Heart left ventricle (tissue), 16 donors: ENCODE data around the gene GOLGA6D. TPM values are rescaled to one million over a fixed set of nuclear protein-coding genes. Genes with fewer than 3 reads are reported as not detected.
"Not testable (repeated sequence)": the region's sequence is repeated elsewhere in the genome, so short reads cannot be mapped to it uniquely, and the experiment has no call there.

ENCODE experiments used
- ATAC-seq, 4 donors: fragments of 200-7000 bp; cut with Tn5 transposase; one replicate each; pipeline ENCODE4 v1.9.1; 2020 to 2022; ENCODE audit warnings: moderate library complexity in 4 of 4, mild to moderate bottlenecking in 3 of 4, moderate number of reproducible peaks in 1 of 4
- DNase-seq, 5 donors: peaks; one replicate each; pipeline ENCODE4 v3.0.0-alpha.2; 2020
- H3K27ac ChIP-seq, 12 donors: fragments of 200-600 bp; sonication (generic) in 4 of 12; one replicate each; pipeline versions ENCODE4 v1.5.0 to v1.8.0; 2016 to 2022; ENCODE audit warnings: mild to moderate bottlenecking in 2 of 12
- H3K27me3 ChIP-seq, 9 donors: fragments of 200-600 bp; sonication (generic) in 2 of 9; one replicate each; pipeline versions ENCODE4 v1.5.1 to v1.8.0; 2016 to 2022; ENCODE audit warnings: mild to moderate bottlenecking in 3 of 9
- H3K36me3 ChIP-seq, 9 donors: fragments of 200-600 bp; sonication (generic) in 2 of 9; one replicate each; pipeline versions ENCODE4 v1.5.0 to v1.8.0; 2018 to 2022; ENCODE audit warnings: mild to moderate bottlenecking in 2 of 9
- H3K4me1 ChIP-seq, 12 donors: fragments of 200-600 bp; sonication (generic) in 4 of 12; one replicate each; pipeline versions ENCODE4 v1.5.0 to v1.8.0; 2016 to 2022; ENCODE audit warnings: mild to moderate bottlenecking in 3 of 12
- H3K4me3 ChIP-seq, 12 donors: fragments of 200-600 bp; sonication (generic) in 4 of 12; one replicate each; pipeline versions ENCODE4 v1.5.0 to v1.8.0; 2017 to 2022; ENCODE audit warnings: mild to moderate bottlenecking in 9 of 12, moderate library complexity in 4 of 12
- H3K9me3 ChIP-seq, 12 donors: fragments of 200-600 bp; sonication (generic) in 4 of 12; one replicate each; pipeline versions ENCODE4 v1.5.0 to v1.8.0; 2016 to 2022; ENCODE audit warnings: mild to moderate bottlenecking in 1 of 12
- POLR2A ChIP-seq, 2 donors: fragments of 450-650 bp; IDR thresholded peaks; one replicate each; pipeline ENCODE4 v1.6.1; 2017; ENCODE audit warnings: antibody characterized with exemption in 2 of 2, mild to moderate bottlenecking in 2 of 2, moderate library complexity in 2 of 2
- WGBS, 4 donors: extraction: QIAGEN DNeasy Blood & Tissue Kit in 2 of 4; methylation state at CpG; one replicate each; pipeline versions ENCODE4 v1.1.5 to v1.1.7; 2013 to 2018; 5-methylcytosine and 5-hydroxymethylcytosine counted together
- intact Hi-C, 10 donors: fragments of 100-400 bp; cut with DNase I; formaldehyde crosslinking; loops; one replicate each; pipeline versions ENCODE4 v1.11.1 to v1.14.2; 2022
- polyA plus RNA-seq, 2 donors: library from polyadenylated mRNA; stranded (reverse); fragments of 200-250 nt; gene quantifications; one replicate each; pipeline ENCODE4 v1.2.3, GENCODE V29; 2013
- total RNA-seq, 9 donors: library from RNA; depleted of rRNA in 2 of 9; stranded (reverse); fragments of >200 nt in 2 of 9; fragmentation: NEBNext Ultra II Directional in 3 of 9; extraction: Animal tissue kit (Norgen Biotek cat#: 25700) in 3 of 9; gene quantifications; one replicate each; pipeline versions ENCODE4 v1.1.0 to v1.2.4, GENCODE V29; 2016 to 2023
- TF ChIP-seq, protein P1 (sequence below), 12 donors: fragments of 200-600 bp; sonication (generic) in 4 of 12; IDR thresholded peaks; one replicate each; pipeline versions ENCODE4 v1.5.0 to v1.8.0; 2018 to 2022; ENCODE audit warnings: antibody characterized with exemption in 12 of 12, mild to moderate bottlenecking in 5 of 12
- donor health status: ischemic (EF 13 %, LVEDD 7.1; RV severe dilation, severe dysfunction).
- donor health status: healthy with polysubstance abuse.
- donor health status: DM: no; HTN: yes; CAD: no.
- donor health status: DM: no; HTN: no; CAD: no.
- donor health status: ischemic (EF 25% LVEDD 6.9; RV normal size, moderate dysfunction).
- donor health status: ischemic (EF 25% LVEDD 5.7; RV mildly dilated, moderate dysfunction).
- donor health status: healthy.
- donor health status: DM: yes; HTN: yes; CAD: no.
- donor health status: ischemic (EF 35%, LVEDD 5.7; RV mildly dilated, moderate dysfunction).
- donor health status: nonischemic (EF 11% LVEDD 7.7; RV severe dilation, severe dysfunction).
- donor health status: DM: yes; HTN: yes; CAD: no.
- donor health status: PGD.
- donor health status: ischemic (EF 29% LVEDD 5.4; RV normal size, mild dysfunction).
- donor health status: nonischemic (EF 23%, LVEDD 6.1; RV moderate dilation, normal function).

Gene GOLGA6D
- total and polyA plus RNA-seq, 11 donors: not detected

DNA sequence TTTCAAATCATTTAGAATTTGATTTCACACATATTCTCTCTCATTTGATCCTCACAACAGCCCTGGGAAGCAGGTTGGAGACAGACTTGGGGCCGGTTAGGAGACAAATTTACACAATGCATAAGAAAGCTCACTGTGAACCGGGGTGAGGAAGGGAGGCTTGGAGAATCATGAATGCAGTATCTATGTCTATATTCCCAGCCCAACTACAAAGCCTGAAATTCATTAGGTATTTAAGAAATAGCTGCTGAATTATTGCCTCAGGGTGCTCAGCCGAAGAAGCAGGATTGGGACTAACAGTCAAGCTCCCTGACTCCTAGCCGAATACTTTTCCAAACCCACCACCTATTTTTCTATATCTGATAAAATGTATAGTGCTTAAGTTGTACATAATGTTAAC, 32.9 kb upstream of the GOLGA6D start:
- TF ChIP-seq, protein P1, sequence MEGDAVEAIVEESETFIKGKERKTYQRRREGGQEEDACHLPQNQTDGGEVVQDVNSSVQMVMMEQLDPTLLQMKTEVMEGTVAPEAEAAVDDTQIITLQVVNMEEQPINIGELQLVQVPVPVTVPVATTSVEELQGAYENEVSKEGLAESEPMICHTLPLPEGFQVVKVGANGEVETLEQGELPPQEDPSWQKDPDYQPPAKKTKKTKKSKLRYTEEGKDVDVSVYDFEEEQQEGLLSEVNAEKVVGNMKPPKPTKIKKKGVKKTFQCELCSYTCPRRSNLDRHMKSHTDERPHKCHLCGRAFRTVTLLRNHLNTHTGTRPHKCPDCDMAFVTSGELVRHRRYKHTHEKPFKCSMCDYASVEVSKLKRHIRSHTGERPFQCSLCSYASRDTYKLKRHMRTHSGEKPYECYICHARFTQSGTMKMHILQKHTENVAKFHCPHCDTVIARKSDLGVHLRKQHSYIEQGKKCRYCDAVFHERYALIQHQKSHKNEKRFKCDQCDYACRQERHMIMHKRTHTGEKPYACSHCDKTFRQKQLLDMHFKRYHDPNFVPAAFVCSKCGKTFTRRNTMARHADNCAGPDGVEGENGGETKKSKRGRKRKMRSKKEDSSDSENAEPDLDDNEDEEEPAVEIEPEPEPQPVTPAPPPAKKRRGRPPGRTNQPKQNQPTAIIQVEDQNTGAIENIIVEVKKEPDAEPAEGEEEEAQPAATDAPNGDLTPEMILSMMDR (IDR thresholded peaks at IDR 0.05): no peak
- TF ChIP-seq POLR2A (IDR thresholded peaks at IDR 0.05): no peak
- Histone ChIP-seq H3K27me3 (peaks cover 0 to 25% (median 8%) of the 10 kb centered on the region in 9 donors), H3K4me1 (no peaks in the 10 kb centered on the region), H3K4me3 (no peak overlapping the region), H3K27ac (no peak overlapping the region), H3K9me3 (no peaks in the 10 kb centered on the region), H3K36me3 (no peaks in the 10 kb centered on the region)
- intact Hi-C loops: no loop called here
- ATAC-seq: no peak
- DNase-seq: no peak
- 63 to 73% (median 70%) methylated on average over 4 of the region's 4 CpGs for WGBS, 4 donors

DNA sequence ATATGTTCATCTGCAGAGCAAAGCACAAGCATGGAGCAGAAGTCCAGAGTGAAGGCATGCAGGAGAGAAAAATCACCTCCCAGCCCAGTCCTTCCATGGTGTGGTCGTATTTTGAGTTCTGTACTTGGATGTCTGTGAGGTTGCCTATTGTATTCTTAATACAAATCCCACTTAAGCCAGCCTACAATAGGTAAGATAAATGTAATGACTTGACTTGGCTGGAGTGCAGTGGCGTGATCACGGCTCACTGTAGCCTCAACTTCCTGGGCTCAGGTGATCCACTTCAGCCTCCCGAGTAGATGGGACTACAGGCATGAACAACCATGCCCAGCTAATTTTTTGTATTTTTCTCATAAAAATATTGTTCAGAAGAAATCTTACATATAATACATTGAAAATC, 31.3 kb upstream of the GOLGA6D start:
- intact Hi-C loops, H3K36me3 ChIP-seq, H3K4me1 ChIP-seq, H3K9me3 ChIP-seq, H3K27ac ChIP-seq, ATAC-seq, DNase-seq, H3K4me3 ChIP-seq: not testable (repeated sequence)
- H3K27me3 ChIP-seq: peaks cover 0 to 25% (median 8%) of the 10 kb centered on the region in 9 donors
- 76 to 91% (median 78%) methylated on average over 4 of the region's 4 CpGs for WGBS, 4 donors

DNA sequence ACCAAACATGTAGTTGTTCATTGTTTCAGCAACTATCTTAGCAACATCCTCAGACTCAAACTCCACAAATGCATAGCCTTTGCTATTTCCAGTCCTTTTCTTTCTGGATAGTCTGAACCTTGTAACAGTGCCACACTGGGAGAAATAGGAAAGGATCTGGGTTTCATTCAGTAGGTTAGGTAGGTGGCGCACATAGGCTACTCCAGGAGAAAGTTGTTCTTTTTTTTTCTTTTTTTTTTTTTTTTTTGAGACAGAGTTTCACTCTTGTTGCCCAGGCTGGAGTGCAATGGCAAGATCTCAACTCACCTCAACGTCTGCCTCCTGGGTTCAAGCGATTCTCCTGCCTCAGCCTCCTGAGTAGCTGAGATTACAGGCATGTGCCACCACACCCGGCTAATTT, 30.4 kb upstream of the GOLGA6D start:
- 79 to 83% (median 81%) methylated on average over 4 of the region's 4 CpGs for WGBS, 4 donors
- H3K27ac ChIP-seq, H3K4me3 ChIP-seq, ATAC-seq, DNase-seq, H3K36me3 ChIP-seq, H3K9me3 ChIP-seq, H3K4me1 ChIP-seq, intact Hi-C loops: not testable (repeated sequence)
- H3K27me3 ChIP-seq: peaks cover 0 to 23% (median 8%) of the 10 kb centered on the region in 9 donors

DNA sequence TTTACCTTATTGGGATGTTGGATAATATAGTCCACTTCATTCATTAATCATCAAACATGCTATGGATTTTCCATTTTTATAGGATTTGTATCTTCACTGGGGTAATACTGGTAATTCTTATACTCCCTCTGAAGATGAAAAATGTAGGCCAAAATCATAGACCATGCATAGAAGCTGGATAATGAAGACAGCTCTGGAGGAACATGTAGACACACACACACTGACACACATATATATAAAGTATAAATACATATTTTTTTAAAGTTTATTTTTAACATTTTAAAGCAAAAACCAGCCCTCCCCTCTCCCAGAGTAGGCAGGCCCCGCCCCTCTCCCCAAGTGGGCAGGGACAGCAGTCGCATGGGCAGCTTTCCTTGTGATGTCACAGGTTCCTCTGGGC, 24.6 kb upstream of the GOLGA6D start, which contains the start of gene GOLGA6C:
GOLGA6C (plus strand) TSS at position 301 of the 400 bp plus-strand sequence. CDS start 265 bp downstream, outside the sequence.
- intact Hi-C loops, H3K36me3 ChIP-seq, H3K4me1 ChIP-seq, H3K27ac ChIP-seq, ATAC-seq, DNase-seq, H3K4me3 ChIP-seq, H3K27me3 ChIP-seq, H3K9me3 ChIP-seq: not testable (repeated sequence)
- no CpG with 5 or more reads among the region's 2 CpGs for WGBS, 4 donors

DNA sequence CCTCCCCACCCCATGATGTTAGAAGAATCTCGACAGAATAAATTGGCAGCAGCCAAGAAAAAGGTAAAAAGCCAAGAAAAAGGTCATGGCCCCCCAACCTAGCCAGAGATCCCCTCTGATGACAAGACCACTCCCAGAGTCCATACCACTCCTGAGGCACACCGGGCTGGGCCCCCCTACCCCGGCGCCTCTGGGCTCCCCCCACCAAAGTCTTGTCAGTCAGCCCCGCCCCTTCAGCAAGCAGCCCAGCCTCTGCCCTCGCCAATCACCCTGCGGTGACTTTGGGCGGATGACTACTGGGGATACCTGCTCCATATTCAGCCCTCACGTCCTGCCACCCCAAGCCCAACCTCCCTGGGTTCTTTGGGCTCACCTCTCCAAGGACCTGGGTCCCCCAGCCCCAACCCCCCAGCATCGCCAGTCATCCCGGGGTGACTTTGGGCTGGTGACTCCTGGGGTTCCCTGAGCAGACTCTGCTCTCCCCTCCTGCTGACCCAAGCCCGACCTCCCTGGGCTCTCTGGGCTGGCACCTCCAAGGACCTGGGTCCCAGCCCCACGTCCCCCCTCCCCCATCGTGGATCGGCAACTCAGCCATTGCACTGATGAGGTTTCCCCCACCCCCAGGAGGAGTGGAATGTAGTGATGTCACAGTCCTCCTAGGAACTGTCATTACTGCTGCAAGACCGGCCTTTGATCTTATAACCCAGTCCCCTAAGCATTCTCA, 23.9 kb upstream of the GOLGA6D start:
- ATAC-seq, H3K9me3 ChIP-seq, H3K27ac ChIP-seq, H3K36me3 ChIP-seq, H3K27me3 ChIP-seq, DNase-seq, H3K4me3 ChIP-seq, intact Hi-C loops, H3K4me1 ChIP-seq: not testable (repeated sequence)
- WGBS, 4 donors: 71 to 85% (median 77%) methylated on average over 7 to 12 of the region's 16 CpGs

DNA sequence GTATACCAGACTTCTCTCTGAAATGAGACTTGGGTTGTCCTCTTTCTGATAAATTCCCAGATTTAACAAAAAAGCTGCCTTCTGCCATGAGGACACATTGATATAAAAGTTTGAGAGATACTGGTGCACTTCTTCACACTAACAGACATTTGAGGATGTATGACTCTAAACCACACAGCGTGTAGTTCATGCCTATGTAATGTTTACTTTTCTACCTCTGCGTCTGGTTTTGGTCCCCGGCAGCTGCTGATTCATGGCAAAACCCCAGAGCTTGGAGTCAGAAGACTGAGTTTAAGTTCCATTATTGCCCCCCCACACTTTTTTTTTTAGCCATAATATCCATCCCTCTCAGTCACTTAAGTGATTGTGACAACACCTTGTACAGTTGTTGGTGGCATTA, 22.8 kb upstream of the GOLGA6D start:
- DNase-seq, ATAC-seq, H3K36me3 ChIP-seq, H3K27ac ChIP-seq, H3K4me3 ChIP-seq, H3K4me1 ChIP-seq, H3K9me3 ChIP-seq, intact Hi-C loops, H3K27me3 ChIP-seq: not testable (repeated sequence)
- no CpG with 5 or more reads among the region's 3 CpGs for WGBS, 4 donors

DNA sequence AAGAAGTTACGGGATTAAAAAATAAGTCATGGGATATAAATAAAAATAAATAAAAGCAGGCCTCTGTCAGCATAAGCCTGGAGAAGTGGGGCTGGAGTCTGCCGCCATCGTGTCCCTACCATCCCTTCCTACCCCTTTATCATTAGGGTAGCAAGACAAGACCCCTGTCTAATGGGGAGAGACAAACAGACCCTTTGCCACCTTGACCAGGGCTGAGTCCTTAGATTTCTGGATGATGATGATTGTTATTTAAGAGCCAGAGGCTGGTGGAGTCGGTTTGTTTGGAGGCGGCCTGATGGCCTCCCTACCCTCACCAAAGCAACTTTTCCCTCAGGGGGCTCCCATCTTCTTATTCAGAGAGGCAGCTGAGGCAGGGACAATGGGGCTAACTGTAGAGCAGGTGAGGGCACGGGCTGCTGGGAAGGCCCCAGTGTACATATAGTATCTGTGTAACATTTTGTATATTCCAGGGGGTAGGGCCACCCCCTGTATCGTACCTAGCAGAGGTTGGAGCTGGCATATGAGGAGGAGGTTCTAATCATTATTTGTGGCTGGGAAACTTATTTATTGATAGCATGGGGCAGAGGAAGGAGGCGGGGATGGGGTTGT, 8.8 kb upstream of the GOLGA6D start:
- DNase-seq, H3K4me1 ChIP-seq, H3K36me3 ChIP-seq, H3K27ac ChIP-seq, H3K4me3 ChIP-seq, H3K9me3 ChIP-seq, ATAC-seq, H3K27me3 ChIP-seq: not testable (repeated sequence)
- 83 to 100% (median 91%) methylated on average over 1 to 3 of the region's 8 CpGs for WGBS, 4 donors
- intact Hi-C loops: loop anchor here in 2 of 10 donors (10.0 kb wide), 2 partner anchors 249 to 1149 kb away; partner anchors contain the start of gene PPCDC (in 1 of the 2)
